SK-N-MC (cell line): ENCODE measurements around the gene CACNA1A.

Source experiments
- EZH2 ChIP-seq: fragments of 200-600 bp; sonication (generic); IDR thresholded peaks from one replicate; pipeline ENCODE4 v1.6.1; 2017; ENCODE audit warnings: antibody characterized with exemption
- POLR2AphosphoS5 ChIP-seq: IDR thresholded peaks from 2 replicates; pipeline ENCODE4 v1.6.1; 2012; ENCODE audit warnings: mild to moderate bottlenecking, low read depth, low read length, borderline replicate concordance

- TF ChIP-seq EZH2 = no peak
- no peak for TF ChIP-seq POLR2AphosphoS5
Observed at GRCh38 chr19:13314761-13315160, 191.5 kb downstream of the CACNA1A start.
